HG03108 (cell line): ENCODE results near the gene MYH2.
A peak's percentile ranks its signal among the peaks of the same experiment; 100 is the strongest.
"Not testable (repeated sequence)": the region's sequence is repeated elsewhere in the genome, so short reads cannot be mapped to it uniquely, and the experiment has no call there.

Experiments
- ATAC-seq: cut with Tn5 transposase; IDR thresholded peaks from one replicate; pipeline ENCODE4 v1.9.1; 2021; ENCODE audit warnings: moderate library complexity; ENCODE audit not compliant: unreplicated experiment

MYH2 gene

DNA sequence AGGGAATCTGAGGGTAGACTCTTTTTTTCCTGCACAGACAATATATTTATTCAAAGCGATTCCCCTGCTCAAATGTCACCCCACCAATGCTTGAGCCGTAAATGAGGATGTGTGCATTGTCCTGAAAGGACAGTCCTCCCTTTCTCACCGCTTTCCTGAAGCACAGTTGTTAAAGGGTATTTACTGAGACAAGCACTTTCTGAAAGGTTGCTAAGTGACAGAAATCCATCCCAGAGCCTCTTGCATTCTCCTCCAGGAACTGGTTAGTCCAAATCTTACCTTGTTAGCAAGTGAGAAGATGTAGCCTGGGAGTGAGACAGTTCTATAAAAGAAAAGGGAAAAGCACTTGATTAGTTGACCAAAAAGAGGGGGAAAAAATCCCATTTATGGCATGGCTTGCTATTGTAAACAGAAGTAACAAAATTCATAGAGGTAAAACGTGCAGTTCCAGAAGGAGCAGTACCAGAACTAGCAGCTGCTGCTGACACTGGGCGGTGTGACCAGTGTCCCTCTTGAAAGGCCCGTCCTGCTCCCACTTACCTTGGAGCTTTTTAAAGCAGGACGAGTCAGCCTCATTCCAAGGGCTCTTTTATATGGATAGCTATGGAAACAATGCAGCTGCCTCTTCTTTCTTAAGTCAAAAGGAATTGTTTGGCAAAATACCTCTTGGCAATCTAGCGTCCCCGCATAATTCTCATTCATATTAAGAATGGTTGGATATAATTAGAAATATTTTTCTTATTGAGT lies at the start of gene MYH2:
Gene MYH2 (minus strand): TSS at position 563 of the 747 bp plus-strand sequence. CDS start 1,738 bp downstream, outside the sequence.
- ATAC-seq, result no peak

DNA sequence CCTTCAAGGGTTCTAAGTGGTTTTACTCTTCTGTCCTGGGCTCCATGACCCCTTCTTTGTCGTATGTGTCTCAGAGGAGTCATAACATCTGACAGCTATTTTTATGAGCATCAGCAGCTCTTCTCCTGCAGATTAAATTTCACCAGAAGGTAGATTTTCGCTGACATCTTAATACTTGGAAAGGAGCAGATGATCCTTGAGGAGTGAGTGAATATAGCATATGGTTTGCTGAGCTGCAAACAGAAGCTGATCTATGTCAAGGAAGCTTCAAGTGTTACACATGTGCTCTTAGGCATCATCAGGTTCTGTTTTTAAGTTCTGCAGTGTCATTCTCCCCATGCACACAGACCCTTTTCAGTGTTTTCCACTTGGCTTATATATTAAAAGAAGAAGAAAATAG lies 49.2 kb upstream of the MYH2 start:
- ATAC-seq, result no peak

DNA sequence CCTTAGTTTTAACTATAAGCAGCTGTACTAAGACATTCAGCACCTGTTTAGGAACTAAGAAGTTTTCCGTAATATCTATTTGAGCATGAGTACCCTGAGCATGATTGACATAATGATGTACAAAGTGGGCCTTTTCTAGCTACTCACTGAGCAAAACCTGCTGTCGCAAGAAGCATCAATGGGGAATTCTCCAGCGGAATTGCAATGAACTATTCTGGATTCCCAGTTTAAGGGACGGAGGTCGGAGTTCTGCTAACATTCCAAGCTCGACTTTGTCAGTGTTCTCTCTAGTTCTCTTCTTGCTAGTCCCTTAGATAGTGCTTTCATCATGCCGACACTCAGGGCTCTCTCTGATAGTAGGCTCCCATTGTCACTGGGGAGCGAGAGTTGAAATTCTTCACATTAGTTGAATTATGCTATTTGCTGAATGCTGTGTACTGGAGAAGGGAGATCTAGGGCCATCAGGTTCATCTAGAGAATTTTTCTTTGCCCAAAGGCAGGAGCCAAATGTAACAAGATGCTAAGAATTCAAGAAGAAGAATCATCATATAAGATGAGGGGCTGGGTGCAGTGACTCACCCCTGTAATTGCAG lies 40.2 kb upstream of the MYH2 start:
- ATAC-seq, result no peak

DNA sequence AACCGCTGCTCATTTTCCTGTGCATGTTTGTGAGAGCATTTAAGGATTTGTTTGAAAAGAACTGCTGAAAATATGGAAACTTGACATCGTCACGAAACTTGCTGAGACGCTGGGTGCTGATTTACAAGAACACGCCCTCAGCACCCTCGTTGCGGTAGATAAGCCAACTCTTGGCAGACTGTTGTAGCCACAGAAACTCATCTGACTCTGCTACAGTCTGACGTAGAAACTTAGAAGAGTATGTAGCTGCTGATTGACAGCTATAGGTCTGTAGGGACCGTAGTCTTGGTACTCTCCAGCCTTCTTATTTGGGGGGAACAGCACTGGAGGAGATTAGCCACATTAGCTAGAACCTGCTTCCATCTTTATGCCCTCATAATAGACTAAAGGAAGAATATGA lies 36.1 kb upstream of the MYH2 start:
- ATAC-seq, result no peak

DNA sequence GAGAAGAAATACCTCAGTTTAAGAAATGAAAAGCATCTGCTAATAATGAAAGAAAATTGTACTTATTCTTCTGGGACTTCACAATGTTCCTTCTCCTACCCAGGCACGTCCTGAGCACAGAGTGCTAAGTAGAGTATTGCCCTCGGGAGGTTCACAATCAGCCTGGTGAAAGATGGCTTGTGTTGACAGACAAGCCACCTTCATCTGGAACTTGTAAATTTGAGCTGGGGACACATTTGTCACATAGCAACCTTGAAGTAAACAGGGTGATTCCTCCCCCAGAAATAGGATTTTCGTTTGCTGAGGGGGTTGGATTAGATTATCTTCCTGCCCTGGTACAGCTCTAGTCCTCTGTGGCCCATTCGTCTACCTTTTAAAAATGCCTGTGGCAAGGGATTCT lies 34.4 kb upstream of the MYH2 start:
- no peak for ATAC-seq

DNA sequence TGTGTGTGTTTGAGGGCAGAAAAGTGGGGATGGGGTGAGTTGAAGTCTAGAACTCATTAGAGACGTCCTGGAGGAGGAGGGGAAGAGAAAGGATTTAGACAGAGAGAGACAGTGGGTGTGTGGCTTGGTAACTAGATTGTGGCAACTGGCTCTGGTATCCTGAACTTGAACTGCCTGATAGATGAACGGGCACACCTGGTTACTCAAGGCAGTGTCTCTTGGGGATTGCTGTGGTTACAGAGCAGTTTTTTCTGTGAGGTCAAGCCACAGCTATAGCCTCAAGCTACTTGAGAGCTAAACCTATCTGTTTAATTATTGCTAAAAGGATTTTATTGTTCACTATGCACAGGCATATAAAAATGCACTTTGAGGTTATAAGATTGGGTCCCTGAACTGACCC lies 29.8 kb upstream of the MYH2 start:
- ATAC-seq, result peak; percentile 77

DNA sequence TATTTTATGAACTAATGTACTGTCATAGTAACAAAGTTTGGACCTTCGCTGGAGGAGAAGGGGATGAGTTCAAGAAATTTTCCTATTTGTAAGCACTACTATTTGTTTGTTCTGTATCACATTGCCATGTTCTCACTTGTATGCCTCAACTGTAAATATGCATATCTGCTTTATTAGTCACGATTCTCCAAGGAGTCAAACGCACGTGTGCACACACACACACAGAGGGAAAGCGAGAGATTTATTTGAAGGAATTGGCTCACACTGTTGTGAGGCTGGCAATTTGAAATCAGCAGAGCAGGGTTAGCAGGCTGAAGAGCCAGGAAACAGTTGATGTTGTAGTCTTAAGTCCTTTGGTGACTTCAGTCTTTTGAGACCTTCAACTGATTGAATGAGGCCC lies 24.9 kb upstream of the MYH2 start:
- no peak for ATAC-seq

DNA sequence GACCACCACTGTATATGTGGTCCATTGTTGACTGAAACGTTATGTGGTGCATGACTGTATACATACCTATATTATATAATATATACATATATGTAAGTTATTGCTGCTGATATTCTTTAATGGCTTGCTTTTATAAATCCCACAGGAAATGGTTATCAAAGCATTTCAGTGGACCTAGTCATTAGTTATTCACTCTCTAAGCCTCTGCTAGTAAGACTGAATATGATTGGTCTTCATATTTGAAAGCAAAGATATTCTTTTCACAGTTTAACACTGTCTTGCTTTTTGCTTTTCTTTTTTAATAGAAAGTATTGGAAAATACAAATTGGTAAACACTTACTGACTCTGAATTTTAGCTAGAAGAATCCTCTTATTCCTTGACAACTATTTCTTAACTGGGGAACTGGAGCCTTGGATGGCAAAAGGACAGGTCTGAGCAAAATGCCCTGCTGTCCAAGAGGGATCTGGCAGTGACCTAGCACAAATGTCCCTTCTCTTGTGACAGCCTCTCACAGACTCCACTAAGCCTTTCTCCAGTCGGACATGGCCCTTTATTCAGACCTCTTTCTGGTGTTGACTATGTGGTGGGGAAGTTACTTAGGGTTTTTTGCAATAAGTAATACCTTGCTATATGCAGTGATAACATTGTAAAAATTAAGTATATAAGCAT lies 14.7 kb upstream of the MYH2 start:
- no peak for ATAC-seq

DNA sequence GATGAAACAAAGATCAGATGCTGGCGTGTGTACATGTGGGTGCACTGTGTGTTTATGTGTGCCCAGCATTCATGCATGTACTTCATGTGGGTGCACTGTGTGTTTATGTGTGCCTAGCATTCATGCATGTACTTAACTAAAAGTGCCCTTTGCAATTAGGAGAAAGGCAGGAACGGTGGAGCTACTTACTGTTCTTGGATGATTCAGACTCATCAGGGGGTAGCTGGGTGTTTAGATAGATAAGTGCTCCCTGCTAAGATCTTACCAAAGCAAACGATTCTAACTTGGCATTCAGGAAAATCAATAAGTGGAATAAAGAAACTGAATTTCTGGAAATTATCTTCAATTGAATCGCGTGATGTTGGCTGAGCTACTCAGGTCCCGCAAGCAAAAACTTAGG lies 8.6 kb upstream of the MYH2 start:
- ATAC-seq, result no peak

DNA sequence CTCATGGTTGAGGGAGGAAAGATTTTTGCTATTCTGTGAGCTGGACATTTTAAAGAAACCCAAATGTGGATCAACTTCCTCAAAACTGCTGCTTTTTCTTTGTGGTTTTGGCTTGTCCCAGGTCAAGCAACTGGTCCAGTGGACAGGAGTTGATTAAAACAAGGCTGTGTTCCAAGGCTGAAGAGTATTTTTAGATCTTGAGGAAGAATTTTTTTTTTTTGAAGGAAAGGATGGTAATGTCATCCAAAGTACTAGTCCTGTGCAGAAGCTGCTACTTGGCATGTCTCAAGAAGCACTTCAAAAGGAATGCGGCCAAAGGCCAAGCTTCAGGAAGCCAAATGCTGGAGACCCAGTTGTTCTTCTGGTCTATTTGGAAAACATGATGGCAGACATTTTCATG lies 8.0 kb upstream of the MYH2 start:
- ATAC-seq, result no peak

DNA sequence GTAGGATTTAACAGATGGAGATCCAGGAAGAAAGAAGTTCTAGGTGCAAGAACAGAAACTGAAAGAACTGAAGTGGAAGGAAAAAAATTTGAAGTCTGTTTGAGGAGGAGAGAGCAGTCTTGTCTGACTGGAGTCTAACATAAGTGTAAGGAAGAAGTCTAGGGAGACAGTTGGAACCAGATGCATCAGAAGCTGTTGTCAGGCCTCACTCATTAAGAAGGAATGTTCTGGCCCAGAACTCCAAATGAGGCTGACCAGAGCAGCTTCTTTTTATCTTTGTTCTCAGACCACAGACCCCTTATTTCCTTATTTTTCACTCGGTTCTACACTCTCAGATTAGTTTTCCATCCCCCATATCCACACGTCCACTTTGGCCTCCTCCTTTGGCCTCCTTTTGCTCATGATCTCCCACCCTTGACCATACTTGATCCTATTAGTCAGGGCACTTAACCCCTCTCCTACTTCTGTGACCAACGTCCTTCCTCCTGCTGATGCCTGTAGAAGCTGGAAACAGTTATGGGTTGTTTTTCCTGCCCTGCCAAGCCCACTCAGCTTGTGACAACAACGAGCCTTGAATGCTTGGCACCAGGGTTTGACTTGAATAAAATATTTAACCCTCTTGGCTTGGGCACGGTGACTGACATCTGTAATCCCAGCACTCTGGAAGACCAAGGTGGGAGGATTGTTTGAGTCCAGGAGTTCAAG lies 7.0 kb upstream of the MYH2 start:
- ATAC-seq, result no peak

DNA sequence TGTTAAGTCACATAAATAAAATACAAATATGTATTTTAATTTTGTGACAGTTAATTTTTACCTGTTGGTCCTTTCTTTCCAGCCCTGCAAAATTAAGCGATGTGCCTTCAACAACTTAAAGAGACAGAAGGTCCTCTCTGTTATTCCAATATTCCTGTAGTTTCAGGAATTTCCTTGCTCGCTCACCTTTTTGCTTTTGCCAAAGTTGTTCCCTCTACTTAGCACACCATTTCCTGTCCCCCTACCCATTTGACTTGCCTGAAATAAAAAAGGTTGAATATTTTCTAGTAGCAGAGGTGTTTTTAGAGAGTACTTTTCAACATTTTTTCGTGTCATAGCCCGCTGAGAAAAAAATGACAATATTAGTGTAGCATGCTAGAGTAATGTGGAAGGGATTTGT lies 556 bp upstream of the MYH2 start:
- no peak for ATAC-seq

DNA sequence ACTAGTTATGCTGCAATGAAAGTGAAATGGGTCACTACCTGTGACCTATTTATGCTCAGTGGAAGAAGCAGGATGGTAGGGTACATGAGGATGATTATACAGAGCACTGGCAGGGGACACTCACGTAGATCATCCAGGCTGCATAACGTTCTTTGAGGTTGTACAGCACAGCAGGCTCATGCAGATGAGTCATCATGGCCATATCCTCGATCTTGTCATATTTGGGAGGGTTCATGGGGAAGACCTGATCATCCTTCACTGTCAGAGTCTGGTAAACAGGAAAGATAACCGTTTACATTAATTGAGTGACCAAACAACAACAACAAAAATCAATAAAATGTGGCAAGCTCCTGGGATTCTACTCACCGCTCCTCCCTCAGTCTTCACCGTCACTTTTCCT lies 2.1 kb downstream of the MYH2 start:
- ATAC-seq, result no peak

DNA sequence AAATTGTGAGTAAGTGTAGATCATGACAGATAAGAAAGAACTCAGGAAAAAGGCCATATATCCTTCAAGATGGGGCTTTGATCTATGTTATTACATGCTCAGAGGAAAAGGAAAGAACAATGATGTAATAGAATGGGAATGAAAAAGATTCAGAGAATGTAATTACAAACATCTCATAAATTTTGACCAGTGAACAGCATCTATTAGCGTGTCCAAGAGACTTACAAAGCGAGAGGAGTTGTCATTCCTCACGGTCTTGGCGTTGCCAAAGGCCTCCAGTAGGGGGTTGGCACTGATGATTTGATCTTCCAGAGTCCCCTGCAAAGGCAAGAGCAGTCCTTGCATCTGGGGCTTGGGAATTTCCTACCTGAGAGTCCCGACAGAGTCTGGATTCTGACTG lies 6.0 kb downstream of the MYH2 start:
- not testable (repeated sequence) for ATAC-seq

DNA sequence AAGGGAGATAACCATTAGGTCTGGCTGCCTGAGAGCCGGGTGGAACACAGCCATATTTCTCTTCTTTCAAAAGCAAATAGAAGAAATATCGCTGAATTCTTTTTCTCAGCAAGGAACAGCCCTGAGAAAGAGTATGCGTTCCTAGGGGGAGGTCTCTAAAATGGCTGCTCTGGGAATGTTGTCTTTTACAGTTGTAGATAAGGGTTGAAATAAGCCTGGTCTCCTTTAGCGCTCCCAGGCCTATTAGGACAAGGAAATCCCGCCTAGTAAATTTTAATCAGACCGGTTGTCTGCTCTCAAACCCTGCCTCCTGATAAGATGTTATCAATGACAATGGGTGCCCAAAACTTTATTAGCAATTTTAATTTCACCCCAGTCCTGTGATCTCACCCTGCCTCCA lies 8.3 kb downstream of the MYH2 start:
- not testable (repeated sequence) for ATAC-seq

DNA sequence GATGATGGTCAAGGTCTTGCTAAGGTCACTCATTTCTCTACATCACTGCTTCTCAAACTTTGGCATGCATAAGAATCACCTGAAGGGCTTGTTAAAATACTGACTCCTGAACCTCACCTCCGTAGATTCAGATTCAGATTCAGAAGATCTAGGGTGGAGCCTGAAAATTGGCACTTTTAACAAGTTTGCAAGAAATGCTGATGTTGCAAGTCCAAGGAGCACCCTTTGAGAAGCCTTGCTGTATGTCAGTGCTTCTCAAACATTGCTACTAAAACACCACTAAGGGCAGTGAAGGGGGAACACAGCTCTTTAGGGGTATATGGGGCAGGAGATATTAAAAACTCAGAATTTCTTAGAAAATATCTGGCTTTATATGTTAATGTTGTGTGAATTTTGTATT lies 17.4 kb downstream of the MYH2 start:
- no peak for ATAC-seq

DNA sequence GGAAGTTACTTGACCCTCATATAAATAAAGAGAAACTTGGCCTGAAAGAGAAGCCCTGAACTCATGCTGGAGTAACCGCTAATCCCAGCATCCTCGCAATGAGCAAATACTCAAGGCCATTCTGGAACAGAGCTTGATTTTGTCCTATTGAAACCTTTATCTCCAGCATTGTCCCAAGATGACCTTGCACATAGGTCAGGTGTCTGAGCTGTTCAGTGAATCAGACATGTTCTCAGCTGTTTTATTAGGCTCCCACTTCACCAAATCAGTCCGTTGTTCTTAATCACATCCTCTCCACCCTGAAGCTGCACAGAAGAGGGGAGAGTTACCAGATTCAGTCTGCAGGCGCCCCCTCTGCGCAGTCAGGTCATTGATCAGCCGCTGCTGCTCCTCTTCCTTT lies 22.0 kb downstream of the MYH2 start:
- ATAC-seq, result no peak

DNA sequence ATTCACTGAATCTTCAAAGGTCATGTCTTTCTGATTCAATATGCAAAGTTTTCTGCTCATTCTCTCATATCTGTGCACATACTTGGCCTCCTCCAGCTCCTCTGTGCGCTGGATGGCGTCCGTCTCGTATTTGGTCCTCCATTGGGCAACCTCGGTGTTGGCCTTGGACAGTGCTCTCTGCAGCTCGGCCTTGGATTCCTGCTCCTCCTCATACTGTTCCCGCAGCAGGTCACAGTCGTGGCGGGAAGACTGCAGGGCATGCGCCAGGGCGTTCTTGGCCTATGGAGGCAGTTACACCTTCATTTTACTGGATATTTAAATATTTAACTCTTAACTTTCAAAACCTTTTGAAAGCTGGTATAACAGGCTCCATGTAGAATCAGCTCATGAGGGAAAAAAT lies 22.9 kb downstream of the MYH2 start:
- ATAC-seq, result no peak

DNA sequence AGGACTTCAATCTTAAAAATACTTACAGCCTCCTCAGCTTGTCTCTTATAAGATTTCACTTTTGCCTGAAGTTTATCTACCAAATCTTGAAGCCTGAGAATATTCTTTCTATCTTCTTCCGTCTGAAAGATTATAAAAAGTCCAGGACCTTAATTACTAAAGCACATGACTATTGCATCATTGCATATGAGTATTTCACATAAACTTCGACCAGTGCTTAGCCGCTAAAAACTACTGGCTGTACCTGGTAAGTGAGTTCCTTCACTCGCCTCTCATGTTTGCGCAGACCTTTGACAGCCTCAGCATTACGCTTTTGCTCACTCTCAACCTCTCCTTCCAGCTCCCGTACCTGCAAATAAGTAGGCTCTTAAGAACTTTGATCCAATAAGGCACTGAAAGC lies 26.4 kb downstream of the MYH2 start:
- no peak for ATAC-seq

DNA sequence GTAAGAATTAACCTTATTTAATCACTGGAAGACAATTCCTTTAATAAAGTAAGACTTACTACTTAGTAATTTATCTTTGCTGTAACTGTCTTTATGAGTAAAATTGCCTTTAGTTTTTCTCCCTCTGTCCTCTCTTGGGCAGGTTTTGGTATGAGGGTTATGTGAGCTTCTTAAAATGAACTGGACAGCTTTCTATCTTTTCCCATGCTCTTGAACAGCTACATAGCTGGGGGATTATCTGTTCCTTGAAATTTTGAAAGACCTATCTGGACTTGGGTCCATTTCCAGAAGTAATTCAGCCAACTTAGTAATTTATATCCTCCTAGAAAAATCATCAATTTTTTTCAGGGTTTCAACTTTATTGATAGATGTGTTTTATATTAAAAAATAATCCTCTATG lies 27.5 kb downstream of the MYH2 start:
- ATAC-seq, result no peak

DNA sequence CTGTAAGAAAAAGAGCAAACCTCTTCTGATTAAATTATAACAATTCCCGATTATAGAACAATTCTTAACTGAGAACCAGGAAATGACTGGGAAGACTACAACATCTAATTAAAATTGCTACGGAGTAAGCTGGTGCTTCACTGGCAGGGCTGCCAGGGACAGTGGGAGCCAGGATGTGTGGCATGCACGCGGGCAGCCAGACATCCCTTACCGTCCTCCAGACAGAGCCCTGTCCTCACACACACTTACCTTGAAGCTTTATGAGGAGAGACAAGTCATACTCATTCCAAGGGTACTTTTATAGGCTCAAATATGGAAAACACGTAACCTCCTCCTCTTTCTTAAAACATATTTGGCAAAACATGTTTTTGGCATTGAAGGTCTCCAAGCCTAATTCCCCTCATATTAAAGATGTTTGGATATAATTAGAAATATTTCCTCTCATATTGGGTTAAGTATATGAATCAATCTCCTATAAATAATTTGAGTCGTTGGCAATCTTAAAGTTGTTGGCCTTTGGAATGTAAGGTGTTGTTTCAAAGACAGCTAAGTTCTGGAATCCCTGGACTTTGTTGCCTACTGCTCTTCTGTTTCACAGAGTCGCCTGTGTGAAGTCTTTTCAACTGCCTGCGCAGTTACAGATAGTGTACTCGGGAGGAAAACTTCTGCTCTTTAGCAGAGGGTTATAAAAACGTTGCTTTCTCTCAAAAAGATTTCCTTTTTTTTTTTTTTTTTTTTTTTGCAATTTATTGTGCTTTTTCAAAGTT lies 31.0 kb downstream of the MYH2 start, which contains the start of gene MYH1:
Gene MYH1 (minus strand): TSS at position 272 of the 767 bp plus-strand sequence. CDS start 1,900 bp downstream, outside the sequence.
- ATAC-seq, result no peak
